ENCODE data around the gene ENO2. TPM values are rescaled to one million over a fixed set of nuclear protein-coding genes. Genes with fewer than 3 reads are reported as not detected.

The ENO2 gene
- total RNA-seq, 1 experiment from 2014 or later = 166 TPM

DNA sequence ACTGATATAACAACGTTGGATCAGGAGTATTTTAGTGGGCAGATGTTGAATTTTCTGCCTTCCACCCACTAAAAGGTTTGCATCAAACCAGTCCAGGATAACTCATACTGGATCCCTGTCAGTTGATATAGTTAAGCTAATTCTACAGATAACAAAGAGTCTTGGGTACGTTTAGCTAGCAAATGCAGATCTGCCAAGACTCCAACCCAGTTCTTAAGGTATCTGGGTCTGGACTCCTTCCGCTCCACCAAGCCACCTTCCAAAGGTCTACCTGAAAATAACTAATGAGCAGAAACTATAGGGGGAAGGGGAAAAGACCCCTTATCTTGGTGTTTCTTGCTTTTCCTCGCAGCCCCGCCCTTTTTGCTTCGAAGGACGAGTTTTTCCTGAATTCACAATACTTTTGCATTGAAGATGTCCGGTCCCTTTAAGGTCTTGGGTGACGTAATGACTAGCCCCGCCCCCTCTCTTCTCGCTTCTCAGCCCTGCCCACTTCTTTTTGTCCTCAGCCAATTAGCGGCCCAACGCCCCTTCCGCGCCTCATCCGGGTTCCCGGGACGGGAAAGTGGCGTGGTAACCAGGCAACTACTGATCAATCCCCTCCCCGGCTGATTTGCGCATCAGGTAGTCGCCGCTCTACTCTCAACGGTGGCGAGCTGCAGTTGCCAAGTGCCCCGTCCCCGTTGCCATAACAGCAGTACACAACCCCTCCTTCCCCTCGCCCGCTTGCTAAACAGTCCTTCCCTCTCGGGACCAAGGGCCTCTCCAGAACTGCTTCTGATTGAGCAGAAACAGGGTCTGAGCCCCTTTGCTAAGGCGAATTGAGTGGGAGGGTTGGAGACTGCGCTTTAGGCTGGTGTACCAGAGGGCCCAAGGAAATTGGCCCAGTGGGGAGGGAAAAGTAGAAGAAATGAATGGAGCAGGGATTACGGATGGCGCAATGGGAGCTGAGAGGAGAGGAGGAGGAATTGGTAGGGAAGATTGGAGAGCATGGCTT is 9.8 kb upstream of the ENO2 start, which contains the start of gene LRRC23:
Gene LRRC23 (plus strand): TSS at position 543 of the 997 bp plus-strand sequence. CDS start 812 bp downstream, outside the sequence.
- Histone ChIP-seq H3K27ac (ENCODE audit: insufficient read length, low read depth, low read length) (no peak within 1 kb of the TSS), H2AFZ (ENCODE audit: low read length) (no peak within 1 kb of the TSS), H2BK20ac (ENCODE audit: low read depth, low read length, poor library complexity, severe bottlenecking) (no peak within 1 kb of the TSS), H3K56ac (ENCODE audit: insufficient read length, low read depth, low read length) (no peak within 1 kb of the TSS), H3K27me3 (ENCODE audit: insufficient read depth, low read length) (no peaks in the 10 kb centered on the region; the same call in 1 of the 2 replicates), H3K4ac (ENCODE audit: low read depth, low read length) (peak within 1 kb of the TSS; percentile 52), H4K8ac (replicated peaks; ENCODE audit: insufficient read length, low read depth, low read length) (no peak within 1 kb of the TSS), H3K14ac (ENCODE audit: insufficient read depth, low read length) (peak within 1 kb of the TSS; percentile 98), H3K79me1 (ENCODE audit: insufficient read depth, low read depth, low read length, poor library complexity, severe bottlenecking) (no peaks in the 10 kb centered on the region), H2AK5ac (ENCODE audit: insufficient read length, low read length) (no peak within 1 kb of the TSS), H4K5ac (ENCODE audit: insufficient read length, low read depth, low read length) (no peak within 1 kb of the TSS), H3K4me2 (ENCODE audit: insufficient read depth, insufficient read length, low read length) (peak within 1 kb of the TSS; percentile 81), H3T11ph (ENCODE audit: low read length) (peak within 1 kb of the TSS; percentile 63), H2BK5ac (ENCODE audit: insufficient read length, low read length) (no peak within 1 kb of the TSS), H3K79me2 (ENCODE audit: insufficient read depth, low read length) (no peaks in the 10 kb centered on the region), H4K20me1 (ENCODE audit: control insufficient read depth, insufficient read depth, insufficient read length) (peaks cover 2% of the 10 kb centered on the region), H3K18ac (ENCODE audit: insufficient read length, low read depth, low read length) (peak within 1 kb of the TSS; percentile 95), H3K23me2 (ENCODE audit: insufficient read length, low read depth, low read length, poor library complexity, severe bottlenecking) (peaks cover 3% of the 10 kb centered on the region), H3K9me3 (ENCODE audit: control insufficient read depth, low read depth, low read length) (no peaks in the 10 kb centered on the region), H2BK15ac (ENCODE audit: low read depth, low read length) (no peak within 1 kb of the TSS; the same call in 1 of the 2 replicates), H2BK120ac (ENCODE audit: low read depth, low read length, poor library complexity, severe bottlenecking) (peak within 1 kb of the TSS; percentile 94), H3K9ac (ENCODE audit: extremely low read depth, insufficient read length, low read length) (peak within 1 kb of the TSS; percentile 43), H3K4me1 (ENCODE audit: insufficient read depth, low read length) (peaks cover 2% of the 10 kb centered on the region; the same call in 1 of the 2 replicates), H4K91ac (ENCODE audit: insufficient read length, low read depth, low read length) (peak within 1 kb of the TSS; percentile 91), H3K23ac (ENCODE audit: insufficient read length, low read depth, low read length) (no peak within 1 kb of the TSS), H2BK12ac (ENCODE audit: insufficient read length, low read depth, low read length) (peak within 1 kb of the TSS; percentile 92)
- no peak within 1 kb of the TSS for H3K4me3 Mint-ChIP-seq
- DNase-seq = peak; percentile 100
- peak within 1 kb of the TSS in 1 of 3 experiments; percentile 17; a peak in 3 of 7 replicates for H3K27ac Mint-ChIP-seq
- H3K4me1 Mint-ChIP-seq = peaks cover 4 to 14% of the 10 kb centered on the region in 2 experiments
- H3K36me3 Mint-ChIP-seq (ENCODE audit: insufficient read depth in 1 of 3, low read depth in 3 of 3) = no peaks in the 10 kb centered on the region
- no CpG with 5 or more reads among the region's 34 CpGs for WGBS (ENCODE audit: extremely low coverage, insufficient read length, low lambda C conversion rate)
- peaks cover 7% of the 10 kb centered on the region for H3K27me3 Mint-ChIP-seq (ENCODE audit: low read depth)
- no peaks in the 10 kb centered on the region for H3K9me3 Mint-ChIP-seq
- TF ChIP-seq, protein P1, sequence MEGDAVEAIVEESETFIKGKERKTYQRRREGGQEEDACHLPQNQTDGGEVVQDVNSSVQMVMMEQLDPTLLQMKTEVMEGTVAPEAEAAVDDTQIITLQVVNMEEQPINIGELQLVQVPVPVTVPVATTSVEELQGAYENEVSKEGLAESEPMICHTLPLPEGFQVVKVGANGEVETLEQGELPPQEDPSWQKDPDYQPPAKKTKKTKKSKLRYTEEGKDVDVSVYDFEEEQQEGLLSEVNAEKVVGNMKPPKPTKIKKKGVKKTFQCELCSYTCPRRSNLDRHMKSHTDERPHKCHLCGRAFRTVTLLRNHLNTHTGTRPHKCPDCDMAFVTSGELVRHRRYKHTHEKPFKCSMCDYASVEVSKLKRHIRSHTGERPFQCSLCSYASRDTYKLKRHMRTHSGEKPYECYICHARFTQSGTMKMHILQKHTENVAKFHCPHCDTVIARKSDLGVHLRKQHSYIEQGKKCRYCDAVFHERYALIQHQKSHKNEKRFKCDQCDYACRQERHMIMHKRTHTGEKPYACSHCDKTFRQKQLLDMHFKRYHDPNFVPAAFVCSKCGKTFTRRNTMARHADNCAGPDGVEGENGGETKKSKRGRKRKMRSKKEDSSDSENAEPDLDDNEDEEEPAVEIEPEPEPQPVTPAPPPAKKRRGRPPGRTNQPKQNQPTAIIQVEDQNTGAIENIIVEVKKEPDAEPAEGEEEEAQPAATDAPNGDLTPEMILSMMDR (conservative IDR thresholded peaks at IDR 0.05) = no peak

Data from H9 (cell line).